ENCODE data around the gene NAA40.

The NAA40 gene

GRCh38 chr11:63993100-63993499 lies 54.3 kb downstream of the NAA40 start:
- no peaks in the 10 kb centered on the region for H3K9me3 ChIP-seq (ENCODE audit: low read length)
- no peaks in the 10 kb centered on the region for H3K27me3 ChIP-seq (ENCODE audit: insufficient read depth, low read length)
- no peak overlapping the region for H2AFZ ChIP-seq (ENCODE audit: low read depth, low read length)
- H3K4me1 ChIP-seq (ENCODE audit: insufficient read depth, low read length), result peaks cover under 1% of the 10 kb centered on the region
- no peak overlapping the region for H3K4me3 ChIP-seq (ENCODE audit: low read length)
- H3K36me3 ChIP-seq (ENCODE audit: insufficient read depth, low read length), result peaks cover 68% of the 10 kb centered on the region

- Histone ChIP-seq H3K36me3 (ENCODE audit: insufficient read depth, low read length) (peaks cover 66% of the 10 kb centered on the region), H3K9me3 (ENCODE audit: low read length) (no peaks in the 10 kb centered on the region), H3K4me1 (ENCODE audit: insufficient read depth, low read length) (no peaks in the 10 kb centered on the region), H2AFZ (ENCODE audit: low read depth, low read length) (no peak overlapping the region), H3K4me3 (ENCODE audit: low read length) (no peak overlapping the region), H3K27me3 (ENCODE audit: insufficient read depth, low read length) (no peaks in the 10 kb centered on the region)
These were observed 55.2 kb downstream of the NAA40 start for GRCh38 chr11:63993993-63994392.

- Histone ChIP-seq H3K9me3 (ENCODE audit: low read length) (no peaks in the 10 kb centered on the region), H3K4me1 (ENCODE audit: insufficient read depth, low read length) (no peaks in the 10 kb centered on the region), H3K4me3 (ENCODE audit: low read length) (no peak overlapping the region), H3K27me3 (ENCODE audit: insufficient read depth, low read length) (no peaks in the 10 kb centered on the region), H2AFZ (ENCODE audit: low read depth, low read length) (no peak overlapping the region), H3K36me3 (ENCODE audit: insufficient read depth, low read length) (peaks cover 58% of the 10 kb centered on the region)
These were observed 57.7 kb downstream of the NAA40 start for GRCh38 chr11:63996512-63996911.

- H3K36me3 ChIP-seq (ENCODE audit: insufficient read depth, low read length), result peaks cover 62% of the 10 kb centered on the region
- H3K4me3 ChIP-seq (ENCODE audit: low read length), result no peak overlapping the region
These were observed 58.4 kb downstream of the NAA40 start for GRCh38 chr11:63997104-63997700.

GRCh38 chr11:63997801-63998337 lies 59.1 kb downstream of the NAA40 start:
- Histone ChIP-seq H3K4me1 (ENCODE audit: insufficient read depth, low read length) (no peaks in the 10 kb centered on the region), H3K36me3 (ENCODE audit: insufficient read depth, low read length) (peaks cover 61% of the 10 kb centered on the region), H3K9me3 (ENCODE audit: low read length) (no peaks in the 10 kb centered on the region), H3K4me3 (ENCODE audit: low read length) (no peak overlapping the region), H2AFZ (ENCODE audit: low read depth, low read length) (no peak overlapping the region), H3K27me3 (ENCODE audit: insufficient read depth, low read length) (no peaks in the 10 kb centered on the region)

More at GRCh38 chr11:63997104-63997700, 58.4 kb downstream of the NAA40 start:
- Histone ChIP-seq H3K27me3 (ENCODE audit: insufficient read depth, low read length) (no peaks in the 10 kb centered on the region), H3K9me3 (ENCODE audit: low read length) (no peaks in the 10 kb centered on the region), H3K4me1 (ENCODE audit: insufficient read depth, low read length) (no peaks in the 10 kb centered on the region), H2AFZ (ENCODE audit: low read depth, low read length) (no peak overlapping the region)

- peaks cover 58% of the 10 kb centered on the region for H3K36me3 ChIP-seq (ENCODE audit: insufficient read depth, low read length)
- no peaks in the 10 kb centered on the region for H3K9me3 ChIP-seq (ENCODE audit: low read length)
- H3K4me3 ChIP-seq (ENCODE audit: low read length), result no peak overlapping the region
- no peaks in the 10 kb centered on the region for H3K27me3 ChIP-seq (ENCODE audit: insufficient read depth, low read length)
- H3K4me1 ChIP-seq (ENCODE audit: insufficient read depth, low read length), result no peaks in the 10 kb centered on the region
- H2AFZ ChIP-seq (ENCODE audit: low read depth, low read length), result no peak overlapping the region
These were observed 60.0 kb downstream of the NAA40 start for GRCh38 chr11:63998558-63999348.

- no peaks in the 10 kb centered on the region for H3K9me3 ChIP-seq (ENCODE audit: low read length)
- peaks cover 53% of the 10 kb centered on the region for H3K36me3 ChIP-seq (ENCODE audit: insufficient read depth, low read length)
- no peaks in the 10 kb centered on the region for H3K27me3 ChIP-seq (ENCODE audit: insufficient read depth, low read length)
- no peaks in the 10 kb centered on the region for H3K4me1 ChIP-seq (ENCODE audit: insufficient read depth, low read length)
- no peak overlapping the region for H3K4me3 ChIP-seq (ENCODE audit: low read length)
- H2AFZ ChIP-seq (ENCODE audit: low read depth, low read length), result no peak overlapping the region
These were observed 60.7 kb downstream of the NAA40 start for GRCh38 chr11:63999349-64000025.

GRCh38 chr11:64000026-64000739 lies 61.4 kb downstream of the NAA40 start:
- Histone ChIP-seq H3K36me3 (ENCODE audit: insufficient read depth, low read length) (peaks cover 46% of the 10 kb centered on the region), H3K4me3 (ENCODE audit: low read length) (no peak overlapping the region), H3K9me3 (ENCODE audit: low read length) (no peaks in the 10 kb centered on the region), H3K27me3 (ENCODE audit: insufficient read depth, low read length) (no peaks in the 10 kb centered on the region), H2AFZ (ENCODE audit: low read depth, low read length) (no peak overlapping the region), H3K4me1 (ENCODE audit: insufficient read depth, low read length) (no peaks in the 10 kb centered on the region)

- no peaks in the 10 kb centered on the region for H3K4me1 ChIP-seq (ENCODE audit: insufficient read depth, low read length)
- H3K27me3 ChIP-seq (ENCODE audit: insufficient read depth, low read length), result no peaks in the 10 kb centered on the region
- H3K36me3 ChIP-seq (ENCODE audit: insufficient read depth, low read length), result peaks cover 40% of the 10 kb centered on the region
- no peak overlapping the region for H2AFZ ChIP-seq (ENCODE audit: low read depth, low read length)
- H3K4me3 ChIP-seq (ENCODE audit: low read length), result no peak overlapping the region
- H3K9me3 ChIP-seq (ENCODE audit: low read length), result no peaks in the 10 kb centered on the region
These were observed 62.1 kb downstream of the NAA40 start for GRCh38 chr11:64000740-64001483.

- H3K4me1 ChIP-seq (ENCODE audit: insufficient read depth, low read length), result peaks cover 1% of the 10 kb centered on the region
- no peak overlapping the region for H3K4me3 ChIP-seq (ENCODE audit: low read length)
- H2AFZ ChIP-seq (ENCODE audit: low read depth, low read length), result no peak overlapping the region
- H3K9me3 ChIP-seq (ENCODE audit: low read length), result no peaks in the 10 kb centered on the region
- H3K27me3 ChIP-seq (ENCODE audit: insufficient read depth, low read length), result no peaks in the 10 kb centered on the region
- H3K36me3 ChIP-seq (ENCODE audit: insufficient read depth, low read length), result peaks cover 31% of the 10 kb centered on the region
These were observed 63.0 kb downstream of the NAA40 start for GRCh38 chr11:64001484-64002420.

- H3K27me3 ChIP-seq (ENCODE audit: insufficient read depth, low read length), result no peaks in the 10 kb centered on the region
- H3K4me3 ChIP-seq (ENCODE audit: low read length), result no peak overlapping the region
- H3K9me3 ChIP-seq (ENCODE audit: low read length), result no peaks in the 10 kb centered on the region
- peaks cover 16% of the 10 kb centered on the region for H3K4me1 ChIP-seq (ENCODE audit: insufficient read depth, low read length)
- H3K36me3 ChIP-seq (ENCODE audit: insufficient read depth, low read length), result peaks cover 12% of the 10 kb centered on the region
- no peak overlapping the region for H2AFZ ChIP-seq (ENCODE audit: low read depth, low read length)
These were observed 65.2 kb downstream of the NAA40 start for GRCh38 chr11:64003807-64004589.

Measured in neuron (in vitro differentiated cells).